HG03378 (cell line): ENCODE measurements around the gene GRK6.
"Not testable (repeated sequence)": the region's sequence is repeated elsewhere in the genome, so short reads cannot be mapped to it uniquely, and the experiment has no call there.

ENCODE experiments used
- ATAC-seq: cut with Tn5 transposase; IDR thresholded peaks from one replicate; pipeline ENCODE4 v1.9.1; 2021; ENCODE audit warnings: mild to moderate bottlenecking, moderate library complexity; ENCODE audit not compliant: unreplicated experiment

Gene GRK6

DNA sequence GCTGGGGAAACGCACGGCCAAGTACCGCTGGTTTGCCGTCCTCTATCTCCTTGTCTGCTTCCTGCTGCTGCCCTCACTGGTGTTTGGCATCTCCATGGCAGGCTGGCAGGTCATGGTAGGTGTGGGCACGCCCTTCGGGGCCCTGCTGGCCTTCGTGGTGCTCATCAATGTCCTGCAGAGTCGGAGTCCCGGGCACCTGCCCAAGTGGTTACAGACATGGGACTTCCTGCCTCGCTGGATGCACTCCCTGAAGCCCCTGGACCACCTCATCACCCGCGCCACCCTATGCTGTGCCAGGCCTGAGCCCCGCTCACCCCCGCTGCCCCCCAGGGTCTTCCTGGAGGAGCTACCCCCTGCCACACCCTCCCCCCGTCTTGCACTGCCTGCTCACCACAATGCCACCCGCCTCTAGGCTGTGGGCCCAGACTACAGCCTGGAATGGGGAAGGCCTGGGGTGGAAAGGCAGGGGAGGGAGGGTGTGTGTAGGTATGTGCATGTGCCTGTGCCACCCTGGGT, 28.5 kb upstream of the GRK6 start:
- no peak for ATAC-seq

DNA sequence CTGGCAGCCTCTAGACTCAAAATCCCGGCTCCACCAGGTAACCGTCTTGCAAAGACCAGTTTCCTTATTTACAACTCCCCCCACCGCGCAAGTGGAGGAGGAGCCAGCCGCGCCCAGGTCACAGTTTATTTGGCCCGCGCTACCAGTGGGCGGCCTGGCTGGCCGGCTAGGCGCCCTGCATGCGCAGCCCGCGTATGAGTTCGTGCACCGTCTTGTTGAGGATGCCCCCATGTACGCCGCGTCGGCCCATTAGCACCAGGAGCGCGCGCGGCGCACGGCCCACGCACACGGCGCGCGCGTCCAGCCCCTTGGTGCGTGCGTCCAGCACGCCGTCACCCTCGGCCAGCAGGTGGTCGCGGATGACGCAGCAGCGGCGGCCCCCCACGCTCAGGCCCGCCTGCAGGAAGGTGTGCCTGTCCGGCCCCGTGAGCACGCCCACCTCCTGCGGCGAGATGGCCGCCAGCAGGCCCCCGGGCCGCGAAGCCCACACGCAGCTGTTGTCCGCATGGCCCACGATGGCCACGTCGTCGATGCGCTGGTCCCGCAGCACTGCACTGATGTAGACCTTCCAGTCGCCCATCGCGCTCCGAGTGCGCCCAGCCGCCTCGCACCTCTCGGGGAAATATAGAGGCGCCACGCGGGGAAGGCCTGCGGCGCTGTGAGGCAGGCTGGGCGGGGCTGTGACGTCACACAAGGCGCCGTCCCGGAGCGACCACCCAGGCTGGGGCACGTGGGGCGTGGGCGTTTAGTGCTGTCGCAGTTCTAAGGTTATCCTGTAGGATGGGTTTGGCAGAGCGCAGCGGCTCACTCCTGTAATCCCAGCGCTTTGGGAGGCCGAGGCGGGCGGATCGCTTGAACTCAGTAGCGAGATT, 26.2 kb upstream of the GRK6 start, which contains the start of gene PFN3:
Gene PFN3, minus strand, starts transcription at position 665 of the 872 bp plus-strand sequence. Its CDS starts 85 bp downstream, at position 580.
- no peak for ATAC-seq

DNA sequence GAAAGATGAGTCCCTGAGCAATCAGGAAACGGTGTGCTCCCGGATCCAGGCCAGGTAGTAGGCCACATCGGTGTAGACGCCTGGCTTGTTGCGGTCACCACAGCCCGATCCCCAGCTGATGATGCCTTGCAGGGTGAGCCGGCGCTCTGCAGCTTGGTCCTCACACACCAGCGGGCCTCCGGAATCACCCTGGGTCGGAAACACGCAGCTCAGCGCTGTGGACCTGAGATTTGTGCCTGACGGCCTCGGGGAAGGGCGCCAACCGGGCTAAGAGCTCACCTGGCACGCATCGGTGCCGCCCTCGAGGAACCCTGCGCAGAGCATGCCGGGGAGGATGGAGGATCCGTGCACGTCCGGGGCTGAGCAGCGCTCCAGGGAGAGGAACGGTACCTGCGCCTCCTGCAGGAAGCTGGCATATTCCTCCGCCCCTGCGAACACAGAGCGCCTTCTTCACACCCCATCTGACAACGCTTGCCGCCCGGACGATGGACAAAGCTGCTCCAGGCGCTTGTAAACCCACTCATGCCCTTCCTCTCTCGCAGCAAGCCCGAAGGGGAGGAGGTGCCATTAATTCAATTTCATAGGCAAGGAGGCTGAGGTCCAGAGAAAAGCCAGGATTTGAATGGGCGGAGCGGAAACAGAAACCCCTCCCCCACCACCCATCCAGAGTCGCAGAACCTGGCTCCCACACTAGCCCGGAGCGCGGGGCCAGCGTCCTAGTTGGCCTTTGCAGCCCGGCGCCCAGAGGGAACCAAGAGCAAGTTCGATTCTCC, 24.0 kb upstream of the GRK6 start:
- ATAC-seq = no peak

DNA sequence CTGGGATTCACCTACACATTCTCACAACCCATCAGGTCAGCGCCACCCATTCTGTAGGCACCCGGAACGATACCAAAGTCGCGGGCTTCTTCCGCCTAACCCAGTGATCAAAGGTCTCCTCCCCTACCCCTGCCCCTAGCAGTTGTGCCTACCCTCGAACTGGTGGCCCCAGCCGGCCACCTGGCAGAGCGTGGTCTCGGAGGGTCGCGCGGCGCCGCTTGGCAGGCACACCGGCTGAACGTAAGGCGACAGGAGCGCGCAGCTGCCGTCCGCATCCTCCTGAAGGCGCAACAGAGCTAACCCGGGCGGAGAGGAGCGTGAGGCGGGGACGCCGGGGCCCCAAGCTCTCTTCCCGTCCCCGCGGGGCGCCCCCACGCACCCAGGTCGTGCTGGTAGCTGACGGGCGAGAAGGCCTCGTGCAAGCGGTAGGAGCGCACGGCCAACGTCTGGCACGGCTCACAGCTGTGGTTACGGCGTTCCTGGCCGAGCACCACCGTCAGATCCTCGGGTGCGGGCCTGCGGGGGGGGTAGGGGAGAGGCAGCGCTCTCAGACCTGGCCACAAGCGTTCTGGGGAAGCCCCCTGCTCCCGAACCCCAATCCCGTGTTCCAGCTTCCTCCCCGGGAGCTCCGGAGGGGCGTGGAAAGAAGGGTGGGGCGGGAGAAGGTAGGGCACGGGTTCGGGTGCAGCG, 23.2 kb upstream of the GRK6 start:
- peak; percentile 21 for ATAC-seq

DNA sequence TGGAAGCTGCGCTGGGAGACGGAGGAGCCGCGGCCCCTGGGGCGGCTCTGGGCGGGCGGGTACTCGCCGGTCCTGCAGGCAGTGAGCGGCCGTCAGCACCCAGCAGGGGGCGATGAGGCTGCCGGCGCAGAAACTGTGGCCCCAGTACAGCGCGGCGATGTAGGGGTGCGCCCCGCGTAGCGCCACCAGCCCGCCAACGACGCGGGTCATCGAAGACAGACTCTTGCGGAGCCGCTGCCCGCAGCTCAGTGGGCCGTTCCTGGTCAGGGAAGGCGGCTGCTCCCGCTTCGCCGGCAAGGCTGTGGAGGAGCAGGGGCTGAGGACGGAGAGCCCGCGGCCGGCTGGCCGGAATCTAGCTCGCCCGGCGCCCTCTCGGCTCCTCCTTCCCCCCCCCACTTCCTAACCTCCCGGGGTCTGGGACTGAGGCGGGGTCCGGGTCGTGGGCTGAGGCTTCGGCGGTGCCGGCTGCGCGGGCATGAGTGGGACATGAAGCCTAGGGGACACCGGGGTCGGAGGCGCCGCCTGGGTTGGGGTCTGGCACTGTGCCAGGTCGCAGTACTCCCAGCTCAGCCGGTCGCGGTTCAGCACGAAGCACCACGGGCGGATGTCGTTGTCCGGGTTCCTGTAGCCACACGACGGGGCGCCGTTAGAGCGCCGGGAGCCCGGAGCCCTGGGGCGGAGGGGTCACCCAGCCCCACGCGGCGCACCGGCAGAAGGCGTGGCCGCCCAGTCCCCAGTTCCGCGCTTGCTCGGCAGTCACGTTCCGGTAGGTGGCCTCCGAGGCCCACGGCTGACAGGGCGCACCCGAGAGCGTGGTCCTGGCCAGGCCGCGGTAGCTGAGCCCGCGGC, 22.5 kb upstream of the GRK6 start:
- ATAC-seq = peak; percentile 61

DNA sequence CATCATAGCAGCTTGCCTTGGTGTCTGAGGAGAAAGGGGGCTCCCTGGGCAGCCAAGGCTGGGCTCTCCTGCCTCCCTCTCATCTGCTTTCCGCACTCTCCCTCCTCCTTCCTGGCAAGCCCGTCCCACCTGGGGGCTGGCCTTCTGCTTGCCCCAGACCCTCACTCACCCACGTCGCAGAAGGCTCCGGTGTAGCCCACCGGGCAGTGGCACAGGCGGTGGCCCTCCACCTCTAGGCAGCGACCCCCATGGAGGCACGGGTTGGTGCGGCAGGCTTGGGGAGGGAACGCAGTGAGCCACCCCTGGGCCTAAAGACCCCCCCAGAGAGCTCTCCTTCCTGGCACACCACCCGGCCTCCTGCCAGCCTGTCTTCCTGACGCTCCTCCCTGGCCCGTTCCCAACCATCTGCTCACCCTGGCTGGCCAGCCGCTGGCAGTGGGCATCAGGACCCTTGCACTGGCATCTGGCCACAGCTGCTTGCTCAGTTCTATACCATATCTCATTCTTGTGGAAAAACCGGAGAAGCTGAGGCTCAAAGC, 21.8 kb upstream of the GRK6 start:
- ATAC-seq = no peak

DNA sequence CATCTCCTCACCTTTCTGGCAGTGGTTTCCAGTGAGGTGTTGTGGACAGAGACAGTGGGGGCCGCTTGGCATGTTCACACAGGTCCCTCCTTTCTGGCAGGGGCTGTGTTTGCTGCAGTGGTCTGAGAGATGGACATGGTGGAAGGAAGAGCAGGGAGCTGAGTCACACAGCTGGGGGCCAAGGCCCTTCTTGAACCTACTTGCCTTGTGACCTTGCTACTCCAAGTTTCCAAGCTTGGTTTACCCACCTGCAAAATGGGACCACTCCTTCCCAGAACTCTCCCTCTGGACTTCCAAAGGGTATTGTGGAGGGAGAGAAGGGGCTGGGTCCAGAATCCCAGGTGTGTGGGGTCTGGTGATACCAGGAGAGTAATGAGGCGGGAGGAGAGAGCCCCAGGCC, 21.2 kb upstream of the GRK6 start:
- no peak for ATAC-seq

DNA sequence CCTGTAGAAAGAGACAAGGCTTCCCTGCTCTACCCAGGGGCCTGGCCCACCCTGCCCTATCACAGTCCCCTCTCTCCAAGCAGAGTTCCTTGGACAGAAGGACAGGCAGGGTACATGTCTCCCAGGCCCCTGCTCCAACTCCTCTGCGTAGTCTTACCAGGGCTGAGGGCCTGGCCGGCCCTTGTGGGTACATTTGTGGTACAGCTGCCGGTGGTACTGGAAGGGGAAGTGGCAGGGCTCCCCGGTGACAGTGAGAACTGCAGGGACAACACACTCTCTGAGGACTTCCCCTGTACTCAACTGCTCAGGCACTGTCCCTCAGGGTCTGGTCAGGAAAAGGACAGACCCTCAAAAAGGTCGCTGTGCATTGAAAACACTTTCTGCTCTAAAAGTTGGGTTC, 20.7 kb upstream of the GRK6 start:
- ATAC-seq = no peak

DNA sequence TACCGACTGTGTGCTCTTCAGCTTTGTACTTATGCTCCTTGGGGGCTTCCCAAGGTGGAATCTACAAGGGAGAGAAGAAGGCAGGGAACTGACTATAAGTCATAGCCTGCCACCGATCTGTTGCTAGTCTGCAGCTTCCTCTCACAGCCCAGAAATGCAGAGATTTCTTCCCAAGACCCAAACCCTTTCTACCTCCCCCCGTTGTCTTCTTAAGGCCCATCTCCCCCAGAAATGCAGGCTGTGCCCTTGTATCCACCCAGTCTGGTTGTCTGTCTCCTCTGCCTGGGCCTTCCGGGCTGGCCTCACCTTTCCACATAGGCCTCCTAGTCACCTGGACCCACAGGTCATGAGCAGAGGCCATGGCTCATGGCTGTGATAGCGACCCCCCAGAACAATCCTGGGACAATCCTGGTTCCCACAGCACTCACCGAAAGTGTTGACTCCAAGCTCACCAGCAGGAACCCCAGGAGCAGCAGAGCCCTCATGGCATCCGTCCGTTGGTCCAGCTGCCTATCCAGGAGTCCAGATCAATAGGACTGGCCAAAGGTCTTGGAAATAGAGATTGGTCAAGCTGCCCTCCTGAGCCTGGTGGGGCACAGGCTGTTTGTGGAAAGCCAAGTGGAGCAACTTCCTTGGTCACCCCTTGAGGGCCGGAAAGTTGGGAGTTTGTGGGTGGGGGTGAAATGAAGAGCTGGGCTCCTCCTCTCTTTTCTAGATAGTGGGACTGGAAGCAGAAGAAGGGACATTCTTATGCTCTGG, 17.3 kb upstream of the GRK6 start, which contains the start of gene F12:
Gene F12, minus strand, starts transcription at position 522 of the 759 bp plus-strand sequence. Its CDS starts 37 bp downstream, at position 485.
- ATAC-seq = no peak

DNA sequence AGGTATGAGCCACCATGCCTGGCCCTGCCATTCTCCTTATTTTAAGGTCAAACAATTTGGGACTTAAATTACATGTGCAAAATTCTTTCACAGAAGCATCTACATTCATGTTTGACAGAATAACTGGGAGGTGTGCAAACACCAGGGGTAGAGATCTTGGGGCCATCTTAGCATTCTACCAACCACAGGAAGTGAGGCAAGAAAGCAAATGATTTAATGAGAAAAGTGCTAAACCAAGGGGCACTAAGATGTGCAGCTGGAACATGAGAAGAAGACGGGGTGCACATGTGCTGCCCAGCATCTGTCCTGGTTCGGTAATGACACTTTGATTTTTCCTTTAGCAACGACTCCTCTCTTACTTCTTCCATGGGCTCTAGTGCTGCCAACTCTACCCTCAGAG, 15.9 kb upstream of the GRK6 start:
- no peak for ATAC-seq

DNA sequence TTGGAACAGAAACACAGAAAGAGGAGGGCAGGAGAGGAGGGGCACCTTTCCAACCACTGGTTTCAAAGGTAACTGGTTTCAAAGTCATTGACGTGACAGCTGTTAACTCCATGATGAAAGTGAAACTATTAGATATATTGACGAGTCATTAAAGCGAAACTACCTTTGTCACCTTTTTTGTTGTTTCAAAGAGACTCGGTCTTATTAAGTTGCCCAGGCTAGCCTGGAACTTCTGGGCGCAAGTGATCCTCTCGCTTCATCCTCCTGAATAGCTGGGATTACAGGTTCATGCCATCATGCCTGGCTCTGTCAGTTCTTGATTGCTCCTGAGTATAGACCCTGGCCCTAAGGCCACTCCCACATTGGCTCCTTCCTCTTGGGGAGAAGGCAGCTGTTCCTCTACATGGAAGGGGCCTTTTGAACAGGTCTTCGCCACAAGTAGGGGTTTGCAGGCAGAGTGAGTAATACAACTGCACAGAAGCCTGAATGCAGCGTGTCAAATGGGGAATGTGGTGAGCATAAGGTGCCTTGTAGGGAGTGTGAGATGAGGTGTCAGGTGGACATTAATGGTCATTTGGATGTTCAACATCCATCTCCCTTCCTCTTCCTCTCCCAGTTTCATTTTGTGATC, 13.8 kb upstream of the GRK6 start:
- peak; percentile 62 for ATAC-seq

DNA sequence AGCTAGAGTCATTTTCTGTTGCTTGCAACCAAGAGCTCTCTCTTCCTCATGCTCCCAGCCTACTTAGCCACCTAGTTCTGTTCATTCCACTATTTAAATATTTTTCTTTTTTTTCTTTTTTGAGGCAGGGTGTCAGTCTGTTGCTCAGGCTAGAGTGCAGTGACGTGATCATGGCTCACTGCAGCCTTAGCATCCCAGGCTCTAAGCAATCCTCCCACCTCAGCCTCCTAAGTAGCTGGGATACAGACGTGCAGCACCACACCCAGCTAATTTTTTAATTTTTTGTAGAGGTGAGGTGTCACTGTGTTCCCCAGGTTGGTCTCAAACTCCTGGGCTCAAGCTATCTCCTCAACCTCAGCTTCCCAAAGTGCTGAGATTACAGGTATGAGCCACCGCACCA, 12.0 kb upstream of the GRK6 start:
- ATAC-seq = no peak

DNA sequence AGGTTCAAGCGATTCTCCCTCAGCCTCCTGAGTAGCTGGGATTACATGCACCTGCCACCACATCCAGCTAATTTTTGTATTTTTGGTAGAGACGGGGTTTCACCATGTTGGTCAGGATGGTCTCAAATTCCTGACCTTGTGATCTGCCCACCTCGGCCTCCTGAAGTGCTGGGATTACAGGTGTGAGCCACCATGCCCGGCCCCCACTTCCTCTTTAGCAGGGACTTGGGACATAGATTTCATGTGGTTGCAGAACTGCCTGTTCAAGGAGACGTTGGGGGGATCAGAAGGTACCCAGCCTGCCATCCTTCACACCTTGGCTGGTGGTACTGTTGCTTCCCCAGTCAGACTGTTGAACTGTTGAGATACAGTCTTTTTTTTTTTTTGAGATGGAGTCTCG, 9.4 kb upstream of the GRK6 start:
- ATAC-seq = not testable (repeated sequence)

DNA sequence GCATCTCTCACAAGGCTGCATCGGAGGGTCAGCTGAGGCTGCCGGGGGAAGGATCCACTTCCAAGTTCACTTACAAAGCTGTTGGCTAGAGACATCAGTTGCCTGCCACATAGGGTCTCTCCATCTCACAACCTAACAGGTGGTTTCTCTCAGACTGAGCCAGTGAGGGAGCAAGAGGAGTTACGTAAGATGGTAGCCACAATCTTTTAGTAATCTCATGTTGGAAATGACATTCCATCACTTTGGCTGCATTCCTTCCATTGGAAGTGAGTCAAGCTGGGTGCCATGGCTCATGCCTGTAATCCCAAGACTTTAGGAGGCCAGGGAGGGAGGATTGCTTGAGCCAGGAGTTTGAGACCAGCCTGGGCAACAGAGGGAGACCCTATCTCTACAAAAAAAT, 7.4 kb upstream of the GRK6 start:
- ATAC-seq = no peak

DNA sequence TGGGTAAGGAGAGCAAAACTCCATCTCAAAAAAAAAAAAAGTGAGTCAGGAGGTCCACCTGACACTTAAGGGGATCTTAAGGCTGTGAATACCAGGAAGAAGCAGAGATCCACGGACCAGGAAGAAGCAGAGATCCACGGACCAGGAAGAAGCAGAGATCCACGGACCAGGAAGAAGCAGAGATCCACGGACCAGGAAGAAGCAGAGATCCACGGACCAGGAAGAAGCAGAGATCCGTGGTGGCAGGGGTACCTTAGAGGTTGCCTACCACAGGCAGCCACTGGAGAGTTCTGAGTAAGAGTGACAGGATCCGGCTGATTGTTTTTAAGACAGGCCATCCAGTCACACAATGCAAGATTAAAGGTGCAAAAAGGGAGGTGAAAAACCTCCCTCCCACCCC, 6.0 kb upstream of the GRK6 start:
- not testable (repeated sequence) for ATAC-seq

DNA sequence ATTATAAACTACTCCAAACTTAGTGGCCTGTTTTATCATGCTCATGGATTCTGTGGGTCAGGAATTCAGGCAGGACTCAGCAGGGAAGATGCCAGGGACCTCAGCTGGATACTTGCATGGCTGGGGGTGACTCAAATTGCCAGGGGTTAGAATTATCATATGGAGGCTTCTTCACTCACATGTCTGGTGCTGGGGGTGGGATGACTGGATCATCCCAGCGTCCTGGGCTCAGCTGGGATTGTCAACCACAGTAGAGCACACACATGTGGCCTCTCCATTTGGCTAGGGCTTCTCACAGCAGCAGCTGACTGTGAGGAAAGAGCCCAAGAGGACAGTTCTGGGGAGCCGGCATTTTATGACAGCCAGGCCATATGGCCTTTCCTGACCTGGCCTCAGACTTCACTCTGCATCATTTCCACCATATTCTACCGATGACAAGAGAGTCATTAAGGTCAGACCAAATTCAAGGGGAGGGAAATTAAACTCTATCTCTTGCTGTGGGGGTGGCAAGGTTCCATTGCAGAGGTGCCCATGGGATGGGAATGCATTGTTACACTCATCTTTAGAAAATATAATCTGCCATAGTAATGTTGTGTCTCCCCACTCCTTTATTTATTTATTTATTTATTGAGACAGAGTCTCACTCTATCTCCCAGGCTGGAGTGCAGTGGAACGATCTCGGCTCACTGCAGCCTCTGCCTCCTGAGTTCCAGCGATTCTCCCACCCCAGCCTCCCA, 5.2 kb upstream of the GRK6 start:
- no peak for ATAC-seq

DNA sequence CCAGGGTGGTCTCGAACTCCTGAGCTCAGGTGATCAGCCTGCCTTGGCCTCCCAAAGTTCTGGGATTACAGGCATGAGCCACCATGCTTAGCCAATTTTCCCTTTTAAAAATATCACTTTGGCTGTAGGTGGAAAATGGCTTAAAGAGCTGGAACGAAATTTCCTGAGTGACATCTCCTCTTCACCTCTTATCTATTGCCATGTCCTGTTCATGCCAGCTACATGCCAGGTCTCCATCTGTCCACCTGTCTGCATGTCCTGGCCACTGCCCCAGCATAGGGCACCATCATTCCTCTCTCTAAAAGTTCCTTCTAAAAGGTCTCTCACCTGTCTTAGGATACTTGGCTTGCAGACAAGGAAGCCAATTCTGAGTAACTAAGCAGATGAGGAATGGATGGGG, 2.8 kb upstream of the GRK6 start:
- no peak for ATAC-seq

DNA sequence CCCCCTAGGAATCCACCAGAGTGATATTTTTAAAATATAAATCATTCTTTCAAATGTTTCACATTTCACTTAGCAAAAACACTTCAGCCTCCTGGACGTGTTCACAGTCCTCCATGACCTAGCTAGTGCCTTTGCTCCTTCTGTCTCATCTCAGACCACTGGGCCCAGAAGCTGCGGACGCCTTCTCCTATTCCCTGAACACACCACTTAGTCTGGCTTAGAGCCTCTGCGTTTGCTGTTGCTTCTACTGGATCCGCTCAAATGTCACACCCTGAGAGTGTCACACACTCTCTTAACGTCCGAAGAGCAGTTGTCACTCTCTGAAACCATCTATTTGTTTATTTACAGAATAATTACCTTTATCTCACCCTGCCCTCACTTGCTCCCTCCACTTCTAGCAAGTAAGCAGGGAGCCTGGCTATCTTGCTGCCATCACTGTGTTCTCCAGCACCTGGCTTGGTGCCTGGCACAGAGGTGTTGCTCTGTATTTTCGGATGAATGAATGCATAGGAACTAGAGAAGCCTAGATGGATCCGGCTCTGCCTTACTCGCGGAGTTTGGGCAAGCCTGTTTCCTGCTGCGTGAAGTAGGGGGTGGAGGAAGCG, 1.2 kb upstream of the GRK6 start:
- ATAC-seq = no peak
